NCI-H2107 (cell line): Measurements from ENCODE around the gene EML5.

Experiments
- DNase-seq: peaks from one replicate; lab custom pipeline; 2025; lab: John Stamatoyannopoulos, UW

EML5 gene

GRCh38 chr14:88707088-88707487, 85.7 kb downstream of the EML5 start:
- DNase-seq: no peak

- no peak for DNase-seq
Measured at GRCh38 chr14:88706425-88706824, 86.3 kb downstream of the EML5 start.

- no peak for DNase-seq
Measured at GRCh38 chr14:88698651-88699050, 94.1 kb downstream of the EML5 start.

- no peak for DNase-seq
Measured at GRCh38 chr14:88695870-88696269, 96.9 kb downstream of the EML5 start.

- no peak for DNase-seq
Measured at GRCh38 chr14:88688386-88688785, 104.4 kb downstream of the EML5 start.

- DNase-seq: no peak
Measured at GRCh38 chr14:88683119-88683518, 109.6 kb downstream of the EML5 start.

- no peak for DNase-seq
Measured at GRCh38 chr14:88682495-88683114, 110.1 kb downstream of the EML5 start.

- DNase-seq: no peak
Measured at GRCh38 chr14:88681755-88682494, 110.8 kb downstream of the EML5 start.

GRCh38 chr14:88669346-88669745, 123.4 kb downstream of the EML5 start:
- DNase-seq: no peak

GRCh38 chr14:88668448-88669116, 124.2 kb downstream of the EML5 start:
- DNase-seq: no peak

- peak; percentile 60 for DNase-seq
Measured at GRCh38 chr14:88667555-88668273, 125.0 kb downstream of the EML5 start.

GRCh38 chr14:88660056-88660455, 132.7 kb downstream of the EML5 start:
- no peak for DNase-seq

- no peak for DNase-seq
Measured at GRCh38 chr14:88639221-88639620, 153.5 kb downstream of the EML5 start.

GRCh38 chr14:88632512-88632911, 160.2 kb downstream of the EML5 start:
- no peak for DNase-seq

- DNase-seq: no peak
Measured at GRCh38 chr14:88631091-88631490, 161.7 kb downstream of the EML5 start.

- DNase-seq: no peak
Measured at GRCh38 chr14:88630565-88630964, 162.2 kb downstream of the EML5 start.

GRCh38 chr14:88628462-88628861, 164.3 kb downstream of the EML5 start:
- DNase-seq: no peak

GRCh38 chr14:88628033-88628432, 164.7 kb downstream of the EML5 start:
- no peak for DNase-seq

GRCh38 chr14:88625671-88626070, 167.1 kb downstream of the EML5 start:
- no peak for DNase-seq

- DNase-seq: no peak
Measured at GRCh38 chr14:88621100-88621499, 171.7 kb downstream of the EML5 start.

GRCh38 chr14:88618476-88618875, 174.3 kb downstream of the EML5 start:
- no peak for DNase-seq

- no peak for DNase-seq
Measured at GRCh38 chr14:88617479-88617878, 175.3 kb downstream of the EML5 start.

GRCh38 chr14:88616697-88617096, 176.1 kb downstream of the EML5 start:
- no peak for DNase-seq
